Lower lobe of right lung (tissue), 2 donors: ENCODE data around the gene CHGA. TPM values are rescaled to one million over a fixed set of nuclear protein-coding genes. Genes with fewer than 3 reads are reported as not detected.

ENCODE experiments used
- ATAC-seq, 2 donors: fragments of 200-7000 bp; cut with Tn5 transposase; one replicate each; pipeline ENCODE4 v1.9.1; 2020 to 2022; ENCODE audit warnings: mild to moderate bottlenecking in 2 of 2, moderate library complexity in 2 of 2
- DNase-seq: peaks from one replicate; pipeline ENCODE4 v3.0.0-alpha.2; 2020
- H3K27ac ChIP-seq: fragments of 200-600 bp; one replicate; pipeline ENCODE4 v1.8.0; 2022
- H3K27me3 ChIP-seq: fragments of 200-600 bp; one replicate; pipeline ENCODE4 v1.8.0; 2022; ENCODE audit warnings: low read depth
- H3K36me3 ChIP-seq: fragments of 200-600 bp; one replicate; pipeline ENCODE4 v1.8.0; 2022; ENCODE audit warnings: mild to moderate bottlenecking
- H3K4me1 ChIP-seq: fragments of 200-600 bp; one replicate; pipeline ENCODE4 v1.8.0; 2022
- H3K4me3 ChIP-seq: fragments of 200-600 bp; one replicate; pipeline ENCODE4 v1.8.0; 2022; ENCODE audit warnings: mild to moderate bottlenecking
- H3K9me3 ChIP-seq: fragments of 200-600 bp; one replicate; pipeline ENCODE4 v1.8.0; 2022
- intact Hi-C: fragments of 100-400 bp; cut with DNase I; formaldehyde crosslinking; loops from one replicate; pipeline ENCODE4 v1.11.0; 2022
- total RNA-seq: library from RNA; stranded (reverse); fragmentation: NEBNext Ultra II Directional; extraction: Animal tissue kit (Norgen Biotek cat#: 25700); gene quantifications from one replicate; pipeline ENCODE4 v1.2.1, GENCODE V29; 2021
- TF ChIP-seq, protein P1 (sequence below): fragments of 200-600 bp; IDR thresholded peaks from one replicate; pipeline ENCODE4 v1.8.0; 2022; ENCODE audit warnings: antibody characterized with exemption, mild to moderate bottlenecking
- donor health status: DM: no; HTN: yes; CAD: no; lungs with severe emphysema.

Gene CHGA
- total RNA-seq, 1 donor from 2014 or later: 0.71 TPM

DNA sequence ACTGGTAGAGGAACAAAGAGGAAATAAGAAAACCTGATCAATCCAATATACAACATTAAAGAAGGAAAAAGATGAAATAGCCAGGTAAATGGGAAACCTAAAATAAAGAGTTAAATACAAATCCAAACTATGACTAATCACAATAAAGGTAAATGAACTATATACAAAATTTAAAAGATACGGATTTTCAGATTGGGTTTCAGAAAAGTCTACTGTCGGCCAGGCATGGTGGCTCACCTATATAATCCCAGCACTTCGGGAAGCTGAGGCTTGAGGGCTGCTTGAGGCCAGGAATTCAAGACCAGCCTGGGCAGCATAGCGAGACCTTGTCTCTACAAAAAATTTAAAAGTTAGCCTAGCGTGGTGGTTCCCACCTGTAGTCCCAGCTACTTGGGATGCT lies 39.9 kb upstream of the CHGA start:
- H3K4me3 ChIP-seq: no peak overlapping the region
- H3K27ac ChIP-seq: no peak overlapping the region
- intact Hi-C loops: no loop called here
- ATAC-seq (no peak), DNase-seq (no peak)
- H3K9me3 ChIP-seq: no peaks in the 10 kb centered on the region
- H3K36me3 ChIP-seq: no peaks in the 10 kb centered on the region
- no peaks in the 10 kb centered on the region for H3K4me1 ChIP-seq
- H3K27me3 ChIP-seq: peaks cover 20% of the 10 kb centered on the region
- TF ChIP-seq, protein P1, sequence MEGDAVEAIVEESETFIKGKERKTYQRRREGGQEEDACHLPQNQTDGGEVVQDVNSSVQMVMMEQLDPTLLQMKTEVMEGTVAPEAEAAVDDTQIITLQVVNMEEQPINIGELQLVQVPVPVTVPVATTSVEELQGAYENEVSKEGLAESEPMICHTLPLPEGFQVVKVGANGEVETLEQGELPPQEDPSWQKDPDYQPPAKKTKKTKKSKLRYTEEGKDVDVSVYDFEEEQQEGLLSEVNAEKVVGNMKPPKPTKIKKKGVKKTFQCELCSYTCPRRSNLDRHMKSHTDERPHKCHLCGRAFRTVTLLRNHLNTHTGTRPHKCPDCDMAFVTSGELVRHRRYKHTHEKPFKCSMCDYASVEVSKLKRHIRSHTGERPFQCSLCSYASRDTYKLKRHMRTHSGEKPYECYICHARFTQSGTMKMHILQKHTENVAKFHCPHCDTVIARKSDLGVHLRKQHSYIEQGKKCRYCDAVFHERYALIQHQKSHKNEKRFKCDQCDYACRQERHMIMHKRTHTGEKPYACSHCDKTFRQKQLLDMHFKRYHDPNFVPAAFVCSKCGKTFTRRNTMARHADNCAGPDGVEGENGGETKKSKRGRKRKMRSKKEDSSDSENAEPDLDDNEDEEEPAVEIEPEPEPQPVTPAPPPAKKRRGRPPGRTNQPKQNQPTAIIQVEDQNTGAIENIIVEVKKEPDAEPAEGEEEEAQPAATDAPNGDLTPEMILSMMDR: no peak

DNA sequence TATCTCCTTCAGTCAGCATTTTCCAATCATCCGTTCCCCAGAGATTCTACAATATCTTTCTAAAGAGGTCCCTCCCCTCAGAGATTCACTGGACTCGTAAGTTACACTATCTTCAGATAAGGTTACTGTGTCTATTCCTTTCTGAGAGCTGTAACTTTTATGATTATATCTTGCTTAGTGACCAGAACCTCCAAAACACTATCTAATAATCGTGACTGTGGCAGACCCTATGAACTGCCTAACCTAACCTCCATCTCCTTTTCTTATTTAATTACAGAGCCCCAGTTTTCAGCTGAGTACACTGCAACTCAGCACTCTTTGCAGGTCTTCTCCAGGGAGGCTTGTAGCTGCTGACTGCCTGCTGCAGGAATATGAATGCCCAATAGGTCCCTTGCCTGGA lies 38.5 kb upstream of the CHGA start:
- Histone ChIP-seq H3K4me1 (no peaks in the 10 kb centered on the region), H3K4me3 (no peak overlapping the region), H3K27me3 (peaks cover 17% of the 10 kb centered on the region), H3K27ac (no peak overlapping the region), H3K9me3 (no peaks in the 10 kb centered on the region), H3K36me3 (no peaks in the 10 kb centered on the region)
- DNase-seq (no peak), ATAC-seq (no peak)
- TF ChIP-seq, protein P1: no peak
- intact Hi-C loops: no loop called here

- TF ChIP-seq, protein P1: no peak
- Histone ChIP-seq H3K4me1 (no peaks in the 10 kb centered on the region), H3K27me3 (peaks cover 12% of the 10 kb centered on the region), H3K36me3 (no peaks in the 10 kb centered on the region), H3K9me3 (no peaks in the 10 kb centered on the region), H3K4me3 (no peak overlapping the region), H3K27ac (no peak overlapping the region)
- ATAC-seq (no peak), DNase-seq (no peak)
- intact Hi-C loops: no loop called here
These were observed 37.5 kb upstream of the CHGA start for GRCh38 chr14:92885279-92886061.

GRCh38 chr14:92886337-92886736 lies 36.6 kb upstream of the CHGA start:
- no peaks in the 10 kb centered on the region for H3K4me1 ChIP-seq
- TF ChIP-seq, protein P1: no peak
- H3K36me3 ChIP-seq: no peaks in the 10 kb centered on the region
- intact Hi-C loops: no loop called here
- H3K9me3 ChIP-seq: no peaks in the 10 kb centered on the region
- no peak for DNase-seq
- no peak overlapping the region for H3K27ac ChIP-seq
- ATAC-seq: no peak
- no peak overlapping the region for H3K4me3 ChIP-seq
- peaks cover 12% of the 10 kb centered on the region for H3K27me3 ChIP-seq

DNA sequence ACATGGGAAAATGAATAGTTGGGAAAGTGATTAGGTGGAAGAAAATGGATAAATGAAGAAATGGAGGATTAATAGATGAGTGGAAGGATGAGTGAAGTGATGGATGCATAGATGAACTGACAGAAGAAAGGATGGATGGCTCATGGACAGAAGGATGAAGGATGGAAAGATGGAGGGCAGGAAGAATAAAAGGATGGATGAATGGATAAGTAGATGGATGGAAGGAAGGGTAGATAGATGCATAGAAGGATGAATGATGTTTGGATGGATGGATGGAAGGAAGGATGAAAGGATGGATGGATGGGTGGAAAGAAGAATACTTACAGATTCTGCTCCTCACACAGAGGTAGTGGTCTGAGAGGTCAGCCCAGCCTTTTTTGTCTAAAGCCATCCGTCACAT lies 35.8 kb upstream of the CHGA start:
- H3K36me3 ChIP-seq: no peaks in the 10 kb centered on the region
- no peak for ATAC-seq
- H3K27ac ChIP-seq: no peak overlapping the region
- DNase-seq: no peak
- intact Hi-C loops: no loop called here
- no peaks in the 10 kb centered on the region for H3K9me3 ChIP-seq
- no peaks in the 10 kb centered on the region for H3K4me1 ChIP-seq
- no peak overlapping the region for H3K4me3 ChIP-seq
- peaks cover 12% of the 10 kb centered on the region for H3K27me3 ChIP-seq
- TF ChIP-seq, protein P1: no peak
